HG03025 (cell line): ENCODE results near the gene ANKS3.
"Not testable (repeated sequence)": the region's sequence is repeated elsewhere in the genome, so short reads cannot be mapped to it uniquely, and the experiment has no call there.

Experiments used
- ATAC-seq: cut with Tn5 transposase; IDR thresholded peaks from one replicate; pipeline ENCODE4 v1.9.1; 2021; ENCODE audit warnings: mild to moderate bottlenecking, moderate library complexity; ENCODE audit not compliant: unreplicated experiment, low FRiP score

The ANKS3 gene

GRCh38 chr16:4654964-4655590, 79.0 kb downstream of the ANKS3 start:
- no peak for ATAC-seq

GRCh38 chr16:4654011-4654963, 79.8 kb downstream of the ANKS3 start:
- no peak for ATAC-seq

GRCh38 chr16:4652561-4652960, 81.5 kb downstream of the ANKS3 start:
- no peak for ATAC-seq

- no peak for ATAC-seq
These were observed 82.2 kb downstream of the ANKS3 start for GRCh38 chr16:4651827-4652226.

DNA sequence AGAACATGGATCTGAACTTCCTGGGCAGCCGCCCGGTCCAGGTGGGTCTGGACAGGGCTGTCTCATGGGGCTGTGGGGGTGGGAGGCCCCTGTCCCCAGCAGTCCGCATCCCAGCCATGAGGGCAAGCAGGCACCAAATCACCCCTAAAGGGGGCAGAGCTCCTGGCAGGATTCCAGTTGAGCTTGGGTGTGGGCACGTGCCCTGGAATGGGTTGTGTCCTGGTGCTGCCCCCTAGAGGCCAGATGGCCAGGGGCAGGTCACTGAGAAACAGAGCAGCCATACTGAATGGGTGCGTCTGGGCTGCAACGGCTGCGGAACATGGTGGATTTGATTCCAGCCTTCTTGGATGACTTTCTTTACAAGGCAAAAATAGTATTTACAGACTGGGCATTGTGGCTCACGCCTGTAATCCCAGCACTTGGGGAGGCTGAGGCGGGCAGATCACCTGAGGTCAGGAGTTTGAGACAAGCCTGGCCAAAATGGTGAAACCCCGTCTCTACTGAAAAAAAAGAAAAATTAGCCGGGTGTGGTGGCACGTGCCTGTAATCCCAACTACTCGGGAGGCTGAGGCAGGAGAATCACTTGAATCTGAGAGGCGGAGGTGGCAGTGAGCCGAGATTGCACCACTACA, 83.5 kb downstream of the ANKS3 start:
- ATAC-seq, result not testable (repeated sequence)

DNA sequence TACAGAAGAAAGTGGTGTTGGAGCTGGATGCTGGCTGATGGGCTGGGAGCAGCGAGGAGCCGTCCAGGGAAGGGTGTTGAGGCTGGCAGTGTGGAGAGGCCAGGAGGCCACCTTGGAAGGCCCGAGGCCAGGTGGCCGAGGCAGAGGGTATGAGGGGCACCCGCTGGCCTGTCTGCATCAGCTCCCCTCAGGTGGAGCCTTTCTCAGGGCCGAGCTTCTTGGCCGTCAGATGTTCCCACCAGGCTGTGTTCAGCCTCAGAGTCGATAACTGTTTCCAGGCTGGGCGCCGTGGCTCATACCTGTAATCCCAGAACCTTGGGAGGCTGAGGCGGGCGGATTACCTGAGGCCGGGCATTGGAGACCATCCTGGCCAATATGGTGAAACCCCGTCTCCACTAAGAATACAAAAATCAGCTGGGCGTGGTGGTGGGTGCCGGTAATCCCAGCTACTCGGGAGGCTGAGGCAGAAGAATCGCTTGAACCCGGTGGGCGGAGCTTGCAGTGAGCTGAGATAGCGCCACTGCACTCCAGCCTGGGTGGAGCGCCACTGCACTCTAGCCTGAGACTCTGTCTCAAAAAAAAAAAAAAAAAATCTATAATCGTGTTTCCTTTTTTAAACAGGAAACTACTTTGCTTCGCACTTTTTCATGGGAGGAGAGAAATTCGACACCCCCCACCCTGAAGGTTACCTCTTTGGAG, 84.2 kb downstream of the ANKS3 start:
- ATAC-seq, result no peak

DNA sequence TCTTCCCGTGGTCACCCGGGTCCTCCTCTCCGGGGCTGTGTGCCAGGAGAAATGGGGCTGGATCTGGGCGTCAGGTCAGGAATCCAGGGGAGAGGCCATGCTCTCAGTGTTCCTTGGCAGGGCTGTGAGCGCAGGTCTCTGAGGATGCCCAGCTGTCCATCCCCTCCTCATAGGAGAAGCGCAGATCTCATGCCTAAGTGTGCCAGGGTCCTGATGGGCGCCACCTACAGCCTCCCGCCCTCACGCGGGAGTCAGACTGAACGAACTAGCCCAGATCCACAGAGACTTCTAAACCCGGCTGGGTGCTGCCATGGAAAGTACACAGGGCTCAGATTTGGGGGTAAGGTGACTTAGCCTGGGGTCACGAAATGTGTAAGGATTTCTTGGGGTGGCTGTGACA, 85.2 kb downstream of the ANKS3 start:
- no peak for ATAC-seq

GRCh38 chr16:4647644-4647980, 86.5 kb downstream of the ANKS3 start:
- no peak for ATAC-seq

DNA sequence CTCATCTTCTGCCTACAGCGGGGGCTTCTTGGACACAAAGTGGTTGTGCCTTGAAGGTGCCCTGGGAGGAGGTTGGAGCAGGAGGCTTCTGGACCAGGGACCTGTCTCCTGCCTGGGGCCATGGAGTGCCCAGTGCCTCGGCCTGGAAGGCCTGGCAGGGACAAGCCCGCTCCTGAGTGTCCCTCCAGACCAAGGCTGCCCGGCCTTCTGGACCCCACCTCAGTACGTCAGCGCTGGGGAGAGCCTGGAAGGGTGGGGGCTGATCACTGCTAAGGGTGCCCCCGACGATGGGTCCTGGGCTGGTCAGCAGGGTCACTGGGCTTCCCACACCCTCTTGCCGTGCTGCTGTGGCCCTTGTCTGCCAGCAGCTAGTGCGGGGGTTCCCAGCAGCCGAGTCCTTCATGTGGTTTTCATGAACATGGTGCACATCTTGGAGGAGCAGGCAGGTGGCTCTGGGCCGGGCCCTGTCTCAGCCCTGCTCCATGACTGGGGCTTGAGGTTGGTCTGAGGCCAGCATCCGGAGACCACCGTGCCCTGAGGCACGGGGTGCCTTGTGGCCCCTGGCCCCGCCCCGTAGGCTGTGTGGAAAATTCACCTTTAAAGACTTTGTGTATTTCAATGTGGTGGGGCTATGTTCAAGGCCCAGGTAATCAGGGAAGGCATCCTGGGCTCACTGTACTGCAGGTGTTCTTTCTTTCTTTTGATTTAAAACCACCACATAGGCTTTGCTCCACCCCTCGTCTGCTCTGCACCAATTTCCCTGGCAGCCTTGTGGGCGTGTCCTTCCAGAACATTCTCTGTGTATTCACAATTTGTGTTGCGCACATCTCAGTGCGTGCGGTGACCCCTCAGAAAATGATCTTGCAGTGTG, 87.1 kb downstream of the ANKS3 start:
- no peak for ATAC-seq
